GM13977 (cell line): ENCODE results near the gene RBKS.

Experiments used
- DNase-seq: peaks from one replicate; pipeline ENCODE4 v3.0.0; 2012; ENCODE audit warnings: low spot score
- CTCF ChIP-seq: IDR thresholded peaks from 2 replicates; pipeline ENCODE4 v1.5.1; 2012; ENCODE audit warnings: mild to moderate bottlenecking, control low read depth; ENCODE audit not compliant: insufficient read depth; ENCODE audit errors: extremely low read depth, missing control alignments
- in situ Hi-C: fragments of 300-500 bp; cut with MboI; formaldehyde crosslinking; loops from one replicate; pipeline ENCODE4 v1.12.0; 2022; ENCODE audit warnings: low sequenced_read_pairs, low pct_unique_long_range_greater_than_20kb, mixed read lengths, inconsistent platforms; ENCODE audit not compliant: unreplicated experiment

RBKS gene

GRCh38 chr2:27734305-27734704 lies 155.9 kb downstream of the RBKS start:
- no peak for TF ChIP-seq CTCF
- in situ Hi-C loops = no loop called here
- no peak for DNase-seq
